Activated CD4-positive, CD25-positive, alpha-beta regulatory T cell treated with anti-CD3 and anti-CD28 coated beads, Interleukin-2, amount 50 U/mL, for 24 hours (primary cell): ENCODE results near the gene RTN4RL1.
A peak's percentile ranks its signal among the peaks of the same experiment; 100 is the strongest.
"Not testable (repeated sequence)": the region's sequence is repeated elsewhere in the genome, so short reads cannot be mapped to it uniquely, and the experiment has no call there.

Experiments used
- ATAC-seq, 2 donors: fragments of 150-1000 bp; cut with Tn5 transposase; one replicate each; pipeline ENCODE4 v1.10.0; 2021; ENCODE audit warnings: mild to moderate bottlenecking in 1 of 2, moderate library complexity in 1 of 2

RTN4RL1 gene

GRCh38 chr17:1997927-1998742 lies 27.0 kb downstream of the RTN4RL1 start:
- ATAC-seq = no peak

GRCh38 chr17:1997289-1997926 lies 27.7 kb downstream of the RTN4RL1 start:
- no peak for ATAC-seq

GRCh38 chr17:1996800-1997288 lies 28.3 kb downstream of the RTN4RL1 start:
- no peak for ATAC-seq

- ATAC-seq = no peak
Observed at GRCh38 chr17:1995907-1996799, 29.0 kb downstream of the RTN4RL1 start.

DNA sequence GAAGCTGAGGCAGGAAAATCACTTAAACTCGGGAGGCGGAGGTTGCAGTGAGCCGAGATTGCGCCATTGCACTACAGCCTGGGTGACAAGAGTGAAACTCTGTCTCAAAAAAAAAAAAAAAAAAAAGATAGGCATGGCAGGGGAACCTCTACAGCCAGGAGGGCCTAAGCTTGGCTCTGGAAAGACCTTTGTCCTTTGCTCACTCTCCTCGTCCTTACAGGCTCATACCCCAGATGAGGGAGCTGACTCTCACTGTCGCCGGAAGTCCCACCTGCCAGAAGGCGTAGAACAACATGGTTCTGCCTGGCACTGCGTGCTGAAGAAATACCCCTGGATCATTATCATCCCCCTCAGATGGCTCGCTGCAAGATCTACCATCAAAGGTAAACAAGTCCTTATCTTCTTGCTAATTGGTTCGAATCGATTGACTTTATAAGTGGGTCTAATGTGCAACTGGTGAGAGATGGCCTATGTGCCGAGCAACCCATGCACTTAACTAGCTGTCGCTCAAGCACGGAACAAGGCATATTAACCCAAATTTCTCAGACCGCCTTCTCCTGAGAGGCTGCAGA lies 29.7 kb downstream of the RTN4RL1 start:
- ATAC-seq = no peak

DNA sequence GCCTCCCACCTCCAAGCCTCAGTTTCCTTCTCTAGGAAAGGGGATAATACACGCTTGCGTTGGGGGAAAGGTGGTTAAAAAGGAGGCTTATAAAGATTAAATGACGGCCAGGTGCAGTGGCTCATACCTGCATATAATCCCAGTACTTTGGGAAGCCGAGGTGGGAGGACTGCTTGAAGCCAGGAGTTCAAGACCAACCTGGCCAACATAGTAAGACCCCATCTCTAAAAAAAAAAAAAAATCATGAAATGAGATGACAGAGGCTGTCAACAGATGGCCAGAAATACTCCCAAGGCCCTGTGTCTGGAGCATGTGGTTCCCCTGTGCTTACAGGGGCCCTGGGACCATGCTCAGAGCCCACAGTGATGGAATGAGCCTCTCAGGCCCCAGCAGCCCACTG lies 30.4 kb downstream of the RTN4RL1 start:
- ATAC-seq = no peak

DNA sequence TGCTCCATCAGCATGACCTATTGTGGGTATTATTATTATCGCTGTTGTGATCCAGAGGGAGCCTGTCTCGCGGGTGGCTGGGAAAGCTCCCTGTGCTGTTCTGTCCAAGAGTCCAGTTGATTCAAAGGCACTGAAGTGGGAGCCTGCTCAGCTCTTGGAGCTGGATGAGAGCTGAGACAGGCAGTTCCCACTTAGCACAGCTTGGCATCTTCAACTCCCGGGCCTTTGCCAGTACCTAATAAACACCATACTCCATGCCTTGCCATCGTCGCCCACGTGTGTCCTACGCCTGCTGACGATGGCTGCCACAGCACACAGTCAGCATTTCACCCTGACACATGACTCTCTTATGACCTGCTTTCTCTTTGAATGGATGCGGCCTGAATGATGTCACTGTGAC lies 32.6 kb downstream of the RTN4RL1 start:
- ATAC-seq = no peak

- no peak for ATAC-seq
Observed at GRCh38 chr17:1989135-1989534, 36.0 kb downstream of the RTN4RL1 start.

- ATAC-seq = no peak
Observed at GRCh38 chr17:1986783-1987451, 38.2 kb downstream of the RTN4RL1 start.

DNA sequence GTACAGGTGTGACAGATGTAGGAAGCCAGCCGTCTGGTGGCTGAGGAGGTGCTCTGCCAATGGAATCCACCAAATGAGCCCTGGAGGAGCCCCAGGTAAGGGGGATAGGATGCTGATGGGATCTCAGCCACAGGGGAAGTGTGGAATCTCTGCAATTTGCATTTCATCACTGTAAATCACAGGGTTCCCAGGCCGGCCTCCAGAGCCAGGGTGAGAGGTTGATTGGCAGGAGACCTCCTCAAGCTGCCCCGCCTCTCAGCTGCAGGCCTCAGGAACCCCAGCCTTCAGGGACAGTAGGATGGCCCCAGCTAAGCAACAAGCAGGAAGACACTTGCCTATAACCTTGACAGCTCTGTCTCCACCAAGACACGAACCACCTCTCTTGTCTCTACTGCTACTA lies 39.4 kb downstream of the RTN4RL1 start:
- no peak for ATAC-seq

- ATAC-seq = no peak
Observed at GRCh38 chr17:1985093-1985492, 40.0 kb downstream of the RTN4RL1 start.

DNA sequence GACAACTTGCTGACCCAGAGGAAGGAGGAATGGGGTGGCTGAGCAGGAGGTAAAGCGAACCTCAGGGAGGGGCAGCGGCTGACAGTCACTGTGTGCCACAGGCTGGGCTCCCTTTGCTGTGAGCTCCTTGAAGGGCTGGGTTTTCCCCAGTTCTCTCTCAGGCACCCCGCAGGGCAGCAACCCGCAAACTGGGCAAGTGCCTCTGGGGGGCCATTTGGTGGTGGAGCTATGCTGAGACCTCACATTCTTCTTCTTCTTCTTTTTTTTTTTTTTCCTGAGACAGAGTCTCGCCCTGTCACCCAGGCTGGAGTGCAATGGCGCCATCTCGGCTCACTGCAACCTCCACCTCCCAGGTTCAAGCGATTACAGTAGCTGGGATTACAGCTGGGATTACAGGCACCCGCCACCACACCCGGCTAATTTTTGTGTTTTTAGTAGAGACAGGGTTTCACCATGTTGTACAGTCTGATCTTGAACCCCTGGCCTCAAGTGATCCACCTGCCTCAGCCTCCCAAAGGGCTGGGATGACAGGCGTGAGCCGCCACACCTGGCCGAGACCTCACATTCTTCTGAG lies 42.3 kb downstream of the RTN4RL1 start:
- not testable (repeated sequence) for ATAC-seq

- no peak for ATAC-seq
Observed at GRCh38 chr17:1980665-1981250, 44.4 kb downstream of the RTN4RL1 start.

DNA sequence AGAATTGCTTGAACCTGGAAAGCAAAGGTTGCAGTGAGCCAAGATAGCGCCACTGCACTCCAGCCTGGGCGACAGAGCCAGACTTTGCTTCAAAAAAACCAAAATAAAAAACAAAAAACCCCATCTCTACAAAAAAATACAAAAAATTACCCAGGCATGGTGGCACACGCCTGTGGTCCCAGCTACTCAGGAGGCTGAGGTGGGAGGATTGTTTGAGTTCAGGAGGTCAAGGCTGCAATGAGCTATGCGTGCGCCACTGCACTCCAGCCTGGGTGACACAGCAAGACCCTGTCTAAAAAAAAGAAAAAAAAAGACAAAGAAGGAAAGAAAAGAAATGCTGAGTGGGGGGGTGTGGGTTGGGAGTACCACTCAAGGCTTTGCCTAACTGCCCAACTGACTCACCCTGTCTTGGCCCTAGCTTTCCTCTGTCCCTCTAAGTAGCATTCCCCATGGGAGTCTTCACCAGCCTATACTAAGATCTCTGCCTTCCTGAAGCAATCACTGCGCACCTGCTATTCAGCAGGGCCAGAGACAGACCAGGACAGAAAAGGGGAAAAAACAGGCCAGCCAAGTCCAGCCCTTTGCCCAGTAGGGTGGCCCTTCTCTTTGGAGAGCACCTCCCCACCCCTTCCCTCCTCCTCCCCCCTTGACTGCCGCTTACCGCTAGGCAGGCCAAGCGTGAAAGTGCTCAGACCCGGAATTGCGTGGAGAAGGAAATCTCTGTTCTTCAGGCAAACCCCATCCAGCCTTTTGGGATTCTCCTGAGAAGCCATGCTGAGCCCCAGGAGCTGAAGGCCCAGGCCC lies 45.8 kb downstream of the RTN4RL1 start:
- no peak for ATAC-seq

GRCh38 chr17:1978396-1978949 lies 46.7 kb downstream of the RTN4RL1 start:
- no peak for ATAC-seq

DNA sequence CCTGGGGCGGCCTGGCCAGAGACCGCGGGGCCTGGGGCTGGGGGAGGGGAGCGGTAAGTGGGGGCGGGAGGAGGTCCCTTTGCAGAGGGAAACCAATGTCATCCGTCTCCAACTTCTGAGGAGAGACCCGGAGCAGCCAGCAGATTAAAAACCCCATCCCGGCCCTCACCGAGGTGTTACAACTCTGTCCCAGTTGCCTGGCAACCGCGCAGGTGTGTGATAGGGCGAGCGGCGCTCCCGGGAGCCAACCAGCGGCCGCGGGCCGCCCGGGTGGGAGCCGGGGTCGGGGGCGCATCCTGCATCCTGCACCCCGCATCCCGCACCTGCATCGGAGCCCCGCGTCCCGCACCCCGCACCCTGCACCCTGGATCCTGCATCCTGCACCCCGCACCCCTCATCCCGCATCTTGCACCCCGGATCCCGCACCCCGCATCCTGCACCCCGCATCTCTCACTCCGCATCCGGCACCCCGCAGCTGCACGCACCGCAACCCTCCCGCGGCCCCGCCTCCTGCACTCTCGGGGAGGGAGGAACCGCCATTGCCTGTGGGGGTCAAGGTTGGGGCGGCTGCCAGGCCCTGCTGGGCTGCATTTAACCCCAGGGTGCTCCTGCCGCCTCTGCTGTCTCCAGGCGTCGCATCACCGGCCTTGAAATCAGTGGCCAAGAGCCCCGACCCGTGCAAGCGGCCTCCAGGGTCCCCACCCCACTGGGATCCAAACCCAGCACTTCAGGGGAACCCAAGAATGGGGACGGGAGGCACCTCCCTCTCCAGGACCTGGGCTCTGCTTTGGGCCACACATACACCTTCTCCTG lies 47.3 kb downstream of the RTN4RL1 start:
- ATAC-seq = no peak

DNA sequence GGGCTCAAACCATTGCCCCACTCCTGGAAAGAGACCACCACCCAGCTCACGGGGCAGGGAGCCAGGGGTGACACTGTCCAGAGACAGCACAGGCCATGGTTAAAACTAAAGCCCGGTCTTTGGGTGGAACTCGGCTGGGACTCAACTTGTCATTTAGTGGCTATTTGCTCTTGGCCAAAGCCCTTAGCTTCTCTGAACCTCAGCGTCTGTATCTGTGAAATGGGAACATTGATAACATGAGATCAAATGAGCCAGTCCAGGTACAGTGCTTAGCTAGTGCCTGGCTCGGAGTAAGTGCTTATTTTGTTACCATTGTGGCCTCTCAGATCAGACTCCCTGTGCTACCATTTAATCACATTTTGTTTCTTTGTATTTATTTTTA lies 48.5 kb downstream of the RTN4RL1 start:
- ATAC-seq = no peak

DNA sequence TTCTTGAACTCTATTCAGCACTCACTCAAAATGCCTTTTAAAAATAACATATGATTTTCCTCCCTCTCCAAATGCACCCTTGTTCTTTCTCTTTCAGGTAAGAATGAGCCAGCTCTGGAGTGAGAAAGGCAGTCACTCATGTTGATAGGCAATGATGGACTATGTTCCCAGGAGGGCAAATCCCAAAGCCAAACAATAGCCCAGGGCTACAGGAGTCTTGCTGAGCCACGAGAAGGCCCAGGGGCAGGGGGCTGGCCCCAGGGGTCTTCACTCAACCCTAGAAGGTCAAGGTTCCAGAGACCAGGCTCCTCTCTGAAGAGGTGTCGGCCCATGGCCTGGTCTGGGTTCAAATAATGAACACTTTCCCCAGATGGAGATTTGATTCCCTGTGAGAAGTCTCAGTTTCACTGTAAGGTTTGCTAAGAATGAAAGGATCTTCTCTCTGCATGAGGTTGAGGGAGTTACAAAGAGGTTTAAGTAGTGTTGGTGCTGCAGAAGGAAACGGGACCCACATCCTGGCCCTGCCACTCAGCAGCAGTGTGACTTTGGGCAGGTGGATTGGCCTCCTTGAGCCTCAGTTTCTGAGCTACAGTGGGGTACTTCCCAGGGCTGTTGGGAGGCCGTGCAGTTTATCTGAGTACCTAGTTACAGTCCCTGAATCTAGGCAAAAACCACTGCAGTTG lies 49.0 kb downstream of the RTN4RL1 start:
- ATAC-seq = no peak

- ATAC-seq = peak in 1 of 2 donors; percentile 10
Observed at GRCh38 chr17:1975573-1975972, 49.6 kb downstream of the RTN4RL1 start.
